HCT116 (cell line): ENCODE results near the gene DHH.

ENCODE experiments used
- CTCF ChIP-seq, 3 experiments: fragments of 200-600 bp in 1 of 3; sonication (generic) in 1 of 3; IDR thresholded peaks in 2 of 3; conservative IDR thresholded peaks in 1 of 3; 2 replicates each; pipeline ENCODE4 v1.5.1; 2012 to 2017; ENCODE audit warnings: low read depth in 2 of 3, low read length in 2 of 3, antibody characterized with exemption in 1 of 3, borderline replicate concordance in 1 of 3, control low read depth in 1 of 3, mild to moderate bottlenecking in 1 of 3, mixed read lengths in 1 of 3, mixed run types in 1 of 3, moderate library complexity in 1 of 3; ENCODE audit not compliant: insufficient read depth in 1 of 3
- YY1 ChIP-seq: IDR thresholded peaks from 2 replicates; pipeline ENCODE4 v1.6.1; 2011; ENCODE audit warnings: low read length, low read depth, moderate library complexity, mild to moderate bottlenecking; ENCODE audit not compliant: insufficient replicate concordance; ENCODE audit errors: extremely low read depth

DNA sequence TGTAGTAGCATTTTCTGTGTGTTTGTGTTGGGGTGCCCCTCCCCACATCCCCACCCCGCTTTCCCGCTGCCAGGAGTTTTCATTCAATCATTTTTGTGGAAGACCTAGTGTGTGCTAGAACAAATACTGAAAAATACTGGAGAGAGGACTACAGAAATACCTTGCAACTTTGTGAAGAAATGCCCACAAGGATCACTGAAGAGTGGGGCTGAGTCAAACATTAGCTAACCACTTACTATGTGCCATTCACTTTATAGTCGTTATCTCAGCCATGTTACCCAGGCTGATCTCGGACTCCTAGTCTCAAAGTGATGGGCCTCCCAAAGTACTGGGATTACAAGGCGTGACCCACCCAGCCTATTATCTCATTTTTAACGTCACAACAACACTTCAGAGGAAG, 16.6 kb upstream of the DHH start:
- TF ChIP-seq CTCF (IDR thresholded peaks at IDR 0.05 in 2 of 3, conservative IDR thresholded peaks at IDR 0.05 in 1 of 3; ENCODE audit: borderline replicate concordance in 1 of 3, insufficient read depth in 1 of 3, low read depth in 2 of 3, low read length in 2 of 3): no peak
- TF ChIP-seq YY1: no peak
